Gastrocnemius medialis (tissue), 4 donors: ENCODE results near the gene WIPI1.

Experiments used
- CTCF ChIP-seq, 5 experiments: fragments of 450-650 bp in 3 of 5; fragments of 200-600 bp in 2 of 5; sonication (generic) in 2 of 5; IDR thresholded peaks in 4 of 5; conservative IDR thresholded peaks in 1 of 5; 1 replicate in 4 of 5; 2 replicates in 1 of 5; pipeline ENCODE4 v1.5.1; 2016 to 2019; ENCODE audit warnings: antibody characterized with exemption in 5 of 5, mild to moderate bottlenecking in 3 of 5, moderate library complexity in 3 of 5
- POLR2A ChIP-seq, 2 donors: fragments of 450-650 bp; IDR thresholded peaks; one replicate each; pipeline ENCODE4 v1.6.1; 2017; ENCODE audit warnings: antibody characterized with exemption in 2 of 2, mild to moderate bottlenecking in 2 of 2, moderate library complexity in 2 of 2

- TF ChIP-seq CTCF (IDR thresholded peaks at IDR 0.05 in 4 of 5, conservative IDR thresholded peaks at IDR 0.05 in 1 of 5) (no peak), POLR2A (IDR thresholded peaks at IDR 0.05) (no peak)
These were observed 56.9 kb downstream of the WIPI1 start for GRCh38 chr17:68400404-68400735.
